IMR-90 (cell line): ENCODE results near the gene MMAA. TPM values are rescaled to one million over a fixed set of nuclear protein-coding genes. Genes with fewer than 3 reads are reported as not detected.

Experiments
- ATAC-seq: fragments of 200-7000 bp; cut with Tn5 transposase; 2 replicates; pipeline ENCODE4 v1.9.1; 2020; ENCODE audit warnings: low read depth, mild to moderate bottlenecking, moderate library complexity
- BruUV-seq: library from RNA; stranded (reverse); fragments of 400-500 nt; replicated peaks from 2 replicates; lab custom pipeline; 2021; lab: Mats Ljungman, UMichigan
- CTCF ChIA-PET: fragments of 300-600 bp; formaldehyde crosslinking; extraction: SDS; loops from one replicate; lab custom pipeline; 2021; ENCODE audit warnings: antibody characterized with exemption; lab: Yijun Ruan, JAX
- POLR2A ChIA-PET: fragments of 300-600 bp; sonication (Branson Sonifier 250); formaldehyde crosslinking; loops from one replicate; lab custom pipeline; 2022; ENCODE audit warnings: antibody characterized with exemption; ENCODE audit not compliant: unreplicated experiment; lab: Charles Lee
- DNase-seq: peaks from one replicate; pipeline ENCODE4 v3.0.0; 2013
- H2AFZ ChIP-seq: replicated peaks from 2 replicates; pipeline ENCODE3; 2013; ENCODE audit warnings: low read length, mild to moderate bottlenecking; ENCODE audit not compliant: poor library complexity
- H2AK5ac ChIP-seq: 2 replicates; pipeline ENCODE4 v1.6.1; 2013; ENCODE audit warnings: low read depth, low read length, inconsistent platforms
- H2AK9ac ChIP-seq: replicated peaks from 2 replicates; pipeline ENCODE3; 2013; ENCODE audit warnings: mild to moderate bottlenecking, low read depth, low read length, moderate library complexity; ENCODE audit not compliant: poor library complexity
- H2BK120ac ChIP-seq: 2 replicates; pipeline ENCODE4 v1.6.1; 2013; ENCODE audit warnings: low read depth, low read length, inconsistent platforms
- H2BK15ac ChIP-seq: 3 replicates; pipeline ENCODE4 v1.6.1; 2013; ENCODE audit warnings: low read depth, low read length, inconsistent platforms
- H2BK20ac ChIP-seq: 2 replicates; pipeline ENCODE4 v1.6.1; 2013; ENCODE audit warnings: low read depth, mild to moderate bottlenecking, inconsistent platforms, low read length, moderate library complexity
- H2BK5ac ChIP-seq: 2 replicates; pipeline ENCODE4 v1.6.1; 2013; ENCODE audit warnings: mild to moderate bottlenecking, low read depth, low read length, inconsistent platforms; ENCODE audit not compliant: poor library complexity, severe bottlenecking
- H3K14ac ChIP-seq: replicated peaks from 2 replicates; pipeline ENCODE4 v1.6.1; 2013; ENCODE audit warnings: low read depth, low read length, inconsistent platforms
- H3K18ac ChIP-seq: 2 replicates; pipeline ENCODE4 v1.6.1; 2013; ENCODE audit warnings: low read depth, low read length, control low read depth
- H3K23ac ChIP-seq: 2 replicates; pipeline ENCODE4 v1.6.1; 2013; ENCODE audit warnings: low read depth, low read length, inconsistent platforms
- H3K27ac ChIP-seq: 2 replicates; pipeline ENCODE4 v1.5.1; 2013; ENCODE audit warnings: mild to moderate bottlenecking, control low read depth, low read length; ENCODE audit not compliant: insufficient read depth
- H3K27me3 ChIP-seq: 2 replicates; pipeline ENCODE4 v1.6.1; 2013; ENCODE audit warnings: low read length; ENCODE audit not compliant: control insufficient read depth, insufficient read depth
- H3K36me3 ChIP-seq: 2 replicates; pipeline ENCODE4 v1.6.1; 2013; ENCODE audit warnings: low read length, mixed read lengths; ENCODE audit not compliant: control insufficient read depth, insufficient read depth
- H3K4ac ChIP-seq: 2 replicates; pipeline ENCODE4 v1.6.1; 2013; ENCODE audit warnings: low read depth, low read length, inconsistent platforms
- H3K4me1 ChIP-seq: 2 replicates; pipeline ENCODE4 v1.6.1; 2013; ENCODE audit warnings: low read length, mixed read lengths; ENCODE audit not compliant: control insufficient read depth, insufficient read depth
- H3K4me2 ChIP-seq: 2 replicates; pipeline ENCODE4 v1.6.1; 2013; ENCODE audit warnings: low read depth, mild to moderate bottlenecking, control low read depth, low read length, moderate library complexity
- H3K4me3 ChIP-seq: 2 replicates; pipeline ENCODE4 v1.5.1; 2013; ENCODE audit warnings: low read depth, mild to moderate bottlenecking, control low read depth, low read length, moderate library complexity; ENCODE audit not compliant: insufficient read depth
- H3K56ac ChIP-seq: 2 replicates; pipeline ENCODE4 v1.6.1; 2013; ENCODE audit warnings: low read length, inconsistent platforms; ENCODE audit not compliant: insufficient read depth; ENCODE audit errors: extremely low read depth
- H3K79me1 ChIP-seq, 2 experiments: 2 replicates each; pipeline ENCODE4 v1.6.1; 2013; ENCODE audit warnings: low read length in 2 of 2, inconsistent platforms in 1 of 2, low read depth in 1 of 2
- H3K9ac ChIP-seq: 2 replicates; pipeline ENCODE4 v1.6.1; 2013; ENCODE audit warnings: low read depth, low read length, control low read depth
- H3K9me1 ChIP-seq: 2 replicates; pipeline ENCODE4 v1.6.1; 2013; ENCODE audit warnings: low read length, inconsistent platforms; ENCODE audit not compliant: insufficient read depth
- H3K9me3 ChIP-seq: 2 replicates; pipeline ENCODE4 v1.6.1; 2013; ENCODE audit warnings: low read length; ENCODE audit not compliant: control insufficient read depth, insufficient read depth
- H4K20me1 ChIP-seq: 2 replicates; pipeline ENCODE4 v1.6.1; 2013; ENCODE audit warnings: low read length, inconsistent platforms; ENCODE audit not compliant: insufficient read depth
- H4K5ac ChIP-seq: 2 replicates; pipeline ENCODE4 v1.6.1; 2013; ENCODE audit warnings: mild to moderate bottlenecking, low read depth, low read length, control low read depth
- H4K8ac ChIP-seq, 2 experiments: 2 replicates each; pipeline ENCODE4 v1.6.1; 2013; ENCODE audit warnings: low read depth in 2 of 2, low read length in 2 of 2, control low read depth in 1 of 2, inconsistent platforms in 1 of 2
- H4K91ac ChIP-seq: 2 replicates; pipeline ENCODE4 v1.6.1; 2013; ENCODE audit warnings: low read depth, low read length, inconsistent platforms; ENCODE audit not compliant: insufficient read depth
- CHD1 ChIP-seq: IDR thresholded peaks from 2 replicates; pipeline ENCODE4 v1.6.1; 2012; ENCODE audit warnings: low read depth, low read length, improper control_type of control experiment
- ELK1 ChIP-seq: fragments of 150-350 bp; IDR thresholded peaks from 2 replicates; pipeline ENCODE4 v1.6.1; 2016; ENCODE audit warnings: low read depth, mild to moderate bottlenecking, low read length, moderate library complexity, borderline replicate concordance
- FOS ChIP-seq: fragments of 150-350 bp; IDR thresholded peaks from 2 replicates; pipeline ENCODE4 v1.6.1; 2016; ENCODE audit warnings: low read depth, low read length
- MAZ ChIP-seq: IDR thresholded peaks from 2 replicates; pipeline ENCODE4 v1.6.1; 2012; ENCODE audit warnings: low read depth, mild to moderate bottlenecking, low read length, improper control_type of control experiment, moderate library complexity, borderline replicate concordance
- MXI1 ChIP-seq: IDR thresholded peaks from 2 replicates; pipeline ENCODE4 v1.6.1; 2012; ENCODE audit warnings: low read depth, mild to moderate bottlenecking, low read length, moderate library complexity, borderline replicate concordance
- NFE2L2 ChIP-seq: fragments of 150-350 bp; IDR thresholded peaks from 2 replicates; pipeline ENCODE4 v1.6.1; 2016; ENCODE audit warnings: low read depth, mild to moderate bottlenecking, low read length
- POLR2A ChIP-seq: IDR thresholded peaks from 2 replicates; pipeline ENCODE4 v1.6.1; 2012; ENCODE audit warnings: mild to moderate bottlenecking, low read depth, low read length
- RFX5 ChIP-seq: IDR thresholded peaks from 2 replicates; pipeline ENCODE4 v1.8.0; 2012; ENCODE audit warnings: low read depth, mild to moderate bottlenecking, low read length, moderate library complexity
- SMC3 ChIP-seq: fragments of 150-350 bp; IDR thresholded peaks from 2 replicates; pipeline ENCODE4 v1.6.1; 2016; ENCODE audit warnings: low read depth, mild to moderate bottlenecking, antibody characterized with exemption, low read length, moderate library complexity
- WGBS, 2 experiments: methylation state at CpG; one replicate each; pipeline versions ENCODE4 v1.1.5 to v1.1.7; 2013; ENCODE audit warnings: missing lambda C conversion rate in 2 of 2; ENCODE audit not compliant: insufficient read length in 1 of 2; ENCODE audit errors: extremely low coverage in 2 of 2; 5-methylcytosine and 5-hydroxymethylcytosine counted together
- dilution Hi-C: fragments of 300-500 bp; cut with HindIII; formaldehyde crosslinking; loops from one replicate; pipeline ENCODE4 v1.14.3; 2018; ENCODE audit warnings: low sequenced_read_pairs; ENCODE audit not compliant: unreplicated experiment
- in situ Hi-C: fragments of 300-500 bp; cut with MboI; formaldehyde crosslinking; loops from 3 replicates; pipeline ENCODE4 v1.14.3; 2019; ENCODE audit warnings: low sequenced_read_pairs, inconsistent platforms, mixed read lengths
- intact Hi-C: fragments of 100-400 bp; cut with micrococcal nuclease; formaldehyde crosslinking; loops from 2 replicates; pipeline ENCODE4 v1.10.0; 2022
- polyA plus RNA-seq, 3 experiments: library from polyadenylated mRNA; depleted of rRNA; stranded (reverse); fragments of >200 nt; gene quantifications; 2 replicates each; pipeline ENCODE4 v1.2.3, GENCODE V29; 2012; ENCODE audit warnings: low replicate concordance in 1 of 3
- total RNA-seq: library from RNA; depleted of rRNA; stranded (reverse); fragments of >200 nt; gene quantifications from 2 replicates; pipeline ENCODE4 v1.2.3, GENCODE V29; 2012

The MMAA gene
- total and polyA plus RNA-seq, 2 of the 4 experiments (the other 2 are of a cell fraction), result 4.4 to 5.2 TPM

- POLR2A ChIA-PET, result no interaction called here
- no peak for ATAC-seq
- H3K27ac ChIP-seq, result no peak overlapping the region
- no peaks in the 10 kb centered on the region for H3K4me1 ChIP-seq
- no peak overlapping the region for H2AK5ac ChIP-seq
- no peak overlapping the region for H2BK5ac ChIP-seq
- intact Hi-C loops (no loop called here), dilution Hi-C loops (no loop called here), in situ Hi-C loops (loop anchor here (25.0 kb wide), 1 partner anchor 1403 kb away; no protein-coding TSS in a partner anchor)
- no peaks in the 10 kb centered on the region for H3K9me3 ChIP-seq
- H3K14ac ChIP-seq, result no peak overlapping the region
- no peak overlapping the region for H3K9ac ChIP-seq
- no peak for TF ChIP-seq CHD1
- no peak for TF ChIP-seq ELK1
- no peak for TF ChIP-seq NFE2L2
- no peak for TF ChIP-seq SMC3
- TF ChIP-seq MAZ, result no peak
- no peak for TF ChIP-seq FOS
- no peak for TF ChIP-seq RFX5
- no peak for TF ChIP-seq MXI1
- no peak for TF ChIP-seq POLR2A
- no peak overlapping the region for H4K5ac ChIP-seq
- no peak overlapping the region for H4K8ac ChIP-seq
- H4K91ac ChIP-seq, result no peak overlapping the region
- H2AFZ ChIP-seq, result no peak overlapping the region
- peaks cover 13% of the 10 kb centered on the region for H3K27me3 ChIP-seq
- H3K36me3 ChIP-seq, result no peaks in the 10 kb centered on the region
- no CpG with 5 or more reads among the region's 3 CpGs for WGBS, 2 experiments
- H4K20me1 ChIP-seq, result no peaks in the 10 kb centered on the region
- H2BK20ac ChIP-seq, result no peak overlapping the region
- H3K4ac ChIP-seq, result no peak overlapping the region
- no peak overlapping the region for H2AK9ac ChIP-seq
- DNase-seq, result no peak
- H3K56ac ChIP-seq, result no peak overlapping the region
- no peaks in the 10 kb centered on the region for H3K79me1 ChIP-seq
- no peak overlapping the region for H3K23ac ChIP-seq
- no peak overlapping the region for H2BK15ac ChIP-seq
- CTCF ChIA-PET, result no interaction called here
- no peak overlapping the region for H3K18ac ChIP-seq
- BruUV-seq, result no TSS peak
- no peak overlapping the region for H3K4me2 ChIP-seq
- H3K4me3 ChIP-seq, result no peak overlapping the region
- H2BK120ac ChIP-seq, result no peak overlapping the region
- no peaks in the 10 kb centered on the region for H3K9me1 ChIP-seq
These were observed 29.1 kb upstream of the MMAA start for GRCh38 chr4:145589916-145590702.
